Stimulated activated CD8-positive, alpha-beta memory T cell treated with anti-CD3 and anti-CD28 coated beads, Interleukin-7, amount 100 ng/mL, for 48 hours (primary cell): ENCODE results near the gene GALNS.

Source experiments
- DNase-seq, 2 donors: peaks; one replicate each; pipeline ENCODE4 v3.0.0-alpha.2; 2020; ENCODE audit warnings: low read depth in 1 of 2; ENCODE audit errors: extremely low read depth in 1 of 2

Gene GALNS

GRCh38 chr16:88859381-88860091, 2.8 kb upstream of the GALNS start:
- DNase-seq, result no peak

- DNase-seq, result peak; percentile 46 to 65
Observed at GRCh38 chr16:88857728-88858339, 1.1 kb upstream of the GALNS start.

GRCh38 chr16:88856122-88856827, 472 bp downstream of the GALNS start:
- no peak for DNase-seq

GRCh38 chr16:88855736-88856121, 1.0 kb downstream of the GALNS start:
- DNase-seq, result no peak

- no peak for DNase-seq
Observed at GRCh38 chr16:88855176-88855575, 1.6 kb downstream of the GALNS start.

- DNase-seq, result peak in 1 of 2 donors; percentile 17
Observed at GRCh38 chr16:88854306-88855111, 2.2 kb downstream of the GALNS start.

GRCh38 chr16:88853325-88853941, 3.3 kb downstream of the GALNS start:
- DNase-seq, result no peak

- no peak for DNase-seq
Observed at GRCh38 chr16:88851616-88852015, 5.1 kb downstream of the GALNS start.

GRCh38 chr16:88850531-88851199, 6.1 kb downstream of the GALNS start:
- no peak for DNase-seq

- no peak for DNase-seq
Observed at GRCh38 chr16:88848557-88848956, 8.2 kb downstream of the GALNS start.

- DNase-seq, result no peak
Observed at GRCh38 chr16:88847654-88848053, 9.1 kb downstream of the GALNS start.

GRCh38 chr16:88846088-88846487, 10.7 kb downstream of the GALNS start:
- no peak for DNase-seq

GRCh38 chr16:88844419-88845036, 12.2 kb downstream of the GALNS start:
- no peak for DNase-seq

GRCh38 chr16:88843256-88843655, 13.5 kb downstream of the GALNS start:
- DNase-seq, result no peak

GRCh38 chr16:88842806-88843205, 13.9 kb downstream of the GALNS start:
- no peak for DNase-seq

GRCh38 chr16:88842308-88842756, 14.4 kb downstream of the GALNS start:
- no peak for DNase-seq

GRCh38 chr16:88841521-88842307, 15.0 kb downstream of the GALNS start:
- DNase-seq, result no peak

- DNase-seq, result no peak
Observed at GRCh38 chr16:88840600-88841215, 16.0 kb downstream of the GALNS start.
